Immature natural killer cell (primary cell): Measurements from ENCODE around the gene TNFSF13B. TPM values are rescaled to one million over a fixed set of nuclear protein-coding genes. Genes with fewer than 3 reads are reported as not detected.
"Not testable (repeated sequence)": the region's sequence is repeated elsewhere in the genome, so short reads cannot be mapped to it uniquely, and the experiment has no call there.

ENCODE experiments used
- DNase-seq, 3 donors: peaks; one replicate each; pipeline ENCODE4 v3.0.0; 2022; ENCODE audit warnings: mixed read lengths in 1 of 3
- H3K27ac Mint-ChIP-seq, 6 donors: one replicate each; pipeline ENCODE4 v1.8.0; 2020; ENCODE audit warnings: mixed read lengths in 6 of 6, mild to moderate bottlenecking in 5 of 6, inconsistent platforms in 4 of 6, moderate library complexity in 3 of 6
- H3K27me3 Mint-ChIP-seq, 3 donors: one replicate each; pipeline ENCODE4 v1.8.0; 2020 to 2021; ENCODE audit warnings: low read depth in 3 of 3, mild to moderate bottlenecking in 3 of 3, mixed read lengths in 3 of 3, moderate library complexity in 3 of 3, inconsistent platforms in 1 of 3
- H3K36me3 Mint-ChIP-seq, 3 donors: one replicate each; pipeline ENCODE4 v1.8.0; 2020; ENCODE audit warnings: mixed read lengths in 3 of 3, inconsistent platforms in 2 of 3, mild to moderate bottlenecking in 2 of 3
- H3K4me1 Mint-ChIP-seq, 2 donors: one replicate each; pipeline ENCODE4 v1.8.0; 2020; ENCODE audit warnings: inconsistent platforms in 2 of 2, mild to moderate bottlenecking in 2 of 2, mixed read lengths in 2 of 2, moderate library complexity in 1 of 2
- H3K4me3 Mint-ChIP-seq, 5 donors: one replicate each; pipeline ENCODE4 v1.8.0; 2020; ENCODE audit warnings: mild to moderate bottlenecking in 5 of 5, mixed read lengths in 5 of 5, inconsistent platforms in 3 of 5, moderate library complexity in 3 of 5
- H3K9me3 Mint-ChIP-seq, 6 donors: one replicate each; pipeline ENCODE4 v1.8.0; 2020; ENCODE audit warnings: mild to moderate bottlenecking in 6 of 6, mixed read lengths in 6 of 6, inconsistent platforms in 4 of 6, moderate library complexity in 3 of 6
- polyA plus RNA-seq, 3 donors: library from polyadenylated mRNA; unstranded; fragments of 300-500 nt; fragmentation: Illumina TruSeq; gene quantifications; one replicate each; pipeline ENCODE4 v1.2.3, GENCODE V29; 2021

TNFSF13B gene
- polyA plus RNA-seq, 3 donors from 2014 or later: 6.4 to 17.2 (median 10.2) TPM

DNA sequence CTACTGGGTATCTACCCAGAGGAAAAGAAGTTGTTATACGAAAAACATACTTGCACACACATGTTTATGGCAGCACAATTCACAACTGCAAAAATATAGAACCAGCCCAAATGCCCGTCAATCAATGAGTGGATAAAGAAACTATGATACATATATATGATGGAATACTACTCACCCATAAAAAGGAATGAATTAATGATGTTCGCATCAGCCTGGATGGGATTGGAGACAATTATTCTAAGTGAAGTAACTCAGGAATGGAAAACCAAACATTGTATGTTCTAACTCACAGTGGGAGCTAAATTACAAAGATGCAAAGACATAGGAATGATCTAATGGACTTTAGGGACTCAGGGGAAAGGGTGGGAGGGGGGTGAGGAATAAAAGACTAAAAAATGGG lies 1.7 kb upstream of the TNFSF13B start:
- not testable (repeated sequence) for H3K27me3 Mint-ChIP-seq, H3K4me3 Mint-ChIP-seq, H3K9me3 Mint-ChIP-seq, DNase-seq
- H3K36me3 Mint-ChIP-seq: peaks cover 0 to 11% (median 1%) of the 10 kb centered on the region in 3 donors
- peaks cover 38 to 56% of the 10 kb centered on the region in 2 donors for H3K4me1 Mint-ChIP-seq
- peak overlapping the region in 4 of 6 donors; percentile 3 to 77 (median 60) for H3K27ac Mint-ChIP-seq

DNA sequence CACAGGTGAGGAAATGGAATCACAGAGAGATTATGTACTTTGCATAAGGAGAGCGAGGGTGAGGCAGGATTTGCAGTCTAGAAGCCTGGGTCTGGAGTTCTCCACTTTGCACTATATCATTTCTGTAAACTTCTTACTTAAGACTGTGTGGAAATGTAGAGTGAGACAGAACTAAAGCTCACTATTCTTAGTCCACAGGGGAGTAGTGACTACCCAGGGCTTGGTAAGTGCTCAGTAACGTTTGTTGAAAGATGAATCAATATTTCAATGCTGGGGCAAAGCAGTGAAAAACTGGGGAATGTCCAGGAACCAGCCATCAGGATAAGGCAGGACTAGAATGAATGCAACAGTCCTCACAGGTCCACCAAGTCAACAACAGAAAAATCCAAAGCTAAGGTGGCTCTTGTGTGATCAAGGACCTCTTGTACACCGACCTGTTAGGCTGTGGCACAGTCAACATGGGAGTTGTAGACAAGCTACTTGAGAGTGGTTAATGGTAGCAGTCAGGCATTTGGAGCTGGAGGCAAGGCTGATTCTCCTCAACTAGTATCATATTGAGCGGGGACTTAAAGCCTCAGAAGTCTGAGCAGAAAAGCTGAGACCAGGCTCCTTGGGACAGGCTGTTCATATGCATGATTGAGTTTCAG lies 929 bp upstream of the TNFSF13B start:
- H3K4me3 Mint-ChIP-seq: peak overlapping the region in 3 of 5 donors; percentile 7 to 26 (median 9)
- H3K4me1 Mint-ChIP-seq: peaks cover 38 to 56% of the 10 kb centered on the region in 2 donors

DNA sequence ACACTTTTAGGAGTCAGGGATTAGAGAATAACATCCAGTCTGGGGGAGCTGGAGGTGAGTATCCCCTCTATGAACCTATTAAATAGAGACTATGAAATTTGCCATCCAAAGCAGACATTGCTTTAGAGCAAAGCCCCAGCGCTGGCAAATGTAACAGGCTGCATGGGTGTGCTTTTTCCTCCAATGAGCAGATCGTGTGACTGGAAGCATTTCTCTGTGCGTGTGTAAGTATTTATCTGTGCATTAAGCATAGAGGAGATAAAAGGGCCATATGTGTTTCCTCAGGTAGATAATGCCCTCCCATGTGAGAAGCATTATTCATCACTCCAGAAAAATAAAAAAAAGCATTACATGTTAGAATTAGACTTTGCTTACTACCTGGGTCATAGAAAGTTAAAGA lies 924 bp downstream of the TNFSF13B start:
- no peak for DNase-seq
- peaks cover 38 to 52% of the 10 kb centered on the region in 2 donors for H3K4me1 Mint-ChIP-seq
- peak overlapping the region; percentile 76 to 90 (median 85) for H3K4me3 Mint-ChIP-seq
- H3K9me3 Mint-ChIP-seq: no peaks in the 10 kb centered on the region
- H3K27ac Mint-ChIP-seq: peak overlapping the region; percentile 67 to 89 (median 82)
- H3K36me3 Mint-ChIP-seq: peaks cover 0 to 6% (median 0%) of the 10 kb centered on the region in 3 donors
- H3K27me3 Mint-ChIP-seq: no peaks in the 10 kb centered on the region

More for the DNA sequence above, 929 bp upstream of the TNFSF13B start:
- peaks cover 0 to 12% (median 0%) of the 10 kb centered on the region in 3 donors for H3K36me3 Mint-ChIP-seq
- no peak for DNase-seq
- H3K27me3 Mint-ChIP-seq: no peaks in the 10 kb centered on the region
- H3K27ac Mint-ChIP-seq: peak overlapping the region; percentile 69 to 83 (median 80)
- H3K9me3 Mint-ChIP-seq: no peaks in the 10 kb centered on the region

DNA sequence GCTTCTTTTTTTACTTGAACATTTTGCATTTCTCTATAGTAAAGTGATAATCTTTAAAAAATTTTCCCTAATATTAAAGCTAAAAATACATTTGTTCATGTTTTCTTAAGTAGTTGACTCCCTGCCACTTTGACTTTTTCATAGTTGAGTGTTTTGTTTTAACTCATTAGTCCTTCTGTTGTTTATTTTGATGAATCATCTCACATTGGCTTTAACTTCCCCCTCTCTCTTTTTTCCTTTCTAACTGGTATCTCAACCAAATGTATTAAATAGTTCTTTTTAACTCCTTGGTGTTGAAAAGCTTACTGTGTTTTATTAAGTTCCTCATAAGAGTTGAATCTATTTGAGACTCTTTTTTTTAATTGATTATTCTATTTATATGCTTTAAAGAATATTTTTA lies 2.8 kb downstream of the TNFSF13B start:
- H3K27ac Mint-ChIP-seq: peak overlapping the region in 1 of 6 donors; percentile 40
- H3K9me3 Mint-ChIP-seq: no peaks in the 10 kb centered on the region
- H3K4me3 Mint-ChIP-seq: peak overlapping the region in 1 of 5 donors; percentile 10

DNA sequence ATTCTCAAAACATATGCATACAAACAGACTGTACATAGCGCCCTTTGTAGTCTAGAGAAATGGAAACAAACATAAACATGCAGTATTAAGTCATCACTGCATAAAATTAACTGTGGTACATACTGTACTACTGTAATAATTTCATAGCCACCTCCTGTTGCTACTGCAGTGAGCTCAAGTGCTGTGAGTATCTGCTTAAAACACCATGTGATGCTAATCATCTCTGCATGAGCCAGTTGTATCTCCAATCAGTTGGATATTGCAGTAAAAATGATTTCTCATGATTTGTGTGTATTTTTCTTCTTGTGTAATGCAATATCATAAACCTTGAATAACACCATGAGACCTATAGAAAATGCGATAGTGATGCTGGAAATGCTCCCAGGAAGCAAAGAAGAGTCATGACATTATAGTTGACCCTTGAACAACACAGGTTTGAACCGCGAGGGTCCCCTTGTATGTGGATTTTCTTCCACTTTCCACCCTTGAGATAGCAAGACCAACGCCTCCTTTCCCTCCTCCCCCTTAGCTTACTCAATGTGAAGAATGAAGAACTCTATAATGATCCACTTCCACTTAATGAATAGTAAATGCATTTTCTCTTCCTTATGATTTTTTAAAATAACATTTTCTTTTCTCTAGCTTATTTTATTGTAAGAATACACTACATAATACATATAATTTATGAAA lies 4.1 kb downstream of the TNFSF13B start:
- H3K9me3 Mint-ChIP-seq: no peaks in the 10 kb centered on the region
- no peak for DNase-seq
- no peaks in the 10 kb centered on the region for H3K27me3 Mint-ChIP-seq
- H3K27ac Mint-ChIP-seq: no peak overlapping the region
- H3K4me1 Mint-ChIP-seq: peaks cover 24 to 32% of the 10 kb centered on the region in 2 donors
- peaks cover 0 to 12% (median 3%) of the 10 kb centered on the region in 3 donors for H3K36me3 Mint-ChIP-seq
- no peak overlapping the region for H3K4me3 Mint-ChIP-seq

More for the DNA sequence above, 2.8 kb downstream of the TNFSF13B start:
- Mint-ChIP-seq H3K4me1 (peaks cover 26 to 34% of the 10 kb centered on the region in 2 donors), H3K36me3 (peaks cover 0 to 12% (median 3%) of the 10 kb centered on the region in 3 donors), H3K27me3 (no peaks in the 10 kb centered on the region)
- no peak for DNase-seq

- DNase-seq: no peak
- H3K36me3 Mint-ChIP-seq: peaks cover 0 to 12% (median 10%) of the 10 kb centered on the region in 3 donors
- H3K9me3 Mint-ChIP-seq: no peaks in the 10 kb centered on the region
- H3K4me1 Mint-ChIP-seq: peaks cover 15 to 26% of the 10 kb centered on the region in 2 donors
- peaks cover 0 to 5% (median 0%) of the 10 kb centered on the region in 3 donors for H3K27me3 Mint-ChIP-seq
- H3K4me3 Mint-ChIP-seq: no peak overlapping the region
- no peak overlapping the region for H3K27ac Mint-ChIP-seq
Measured at GRCh38 chr13:108274718-108275117, 5.2 kb downstream of the TNFSF13B start.

DNA sequence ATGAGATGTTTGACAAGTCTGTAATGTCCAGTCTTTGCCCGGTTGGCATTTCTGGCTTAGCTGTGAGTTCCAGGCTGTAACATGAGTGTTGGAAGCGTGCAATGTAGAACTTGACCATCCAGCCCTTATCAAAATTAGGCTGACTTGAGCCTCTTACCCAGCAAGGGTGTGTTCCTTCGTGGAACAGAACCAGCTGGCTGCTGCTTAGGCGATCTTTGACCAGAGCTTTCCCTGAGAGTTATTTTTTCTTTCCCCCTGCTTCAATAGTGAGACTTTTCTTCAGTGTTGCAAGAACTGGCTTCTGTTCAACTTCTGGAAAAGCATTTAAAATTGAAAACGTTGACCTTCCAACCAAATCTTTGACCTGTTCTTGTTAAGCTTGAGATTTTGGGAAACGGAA lies 6.5 kb downstream of the TNFSF13B start:
- DNase-seq: no peak
- peaks cover 0 to 5% (median 0%) of the 10 kb centered on the region in 3 donors for H3K27me3 Mint-ChIP-seq
- no peaks in the 10 kb centered on the region for H3K9me3 Mint-ChIP-seq
- no peak overlapping the region for H3K4me3 Mint-ChIP-seq
- peaks cover 0 to 12% (median 11%) of the 10 kb centered on the region in 3 donors for H3K36me3 Mint-ChIP-seq
- H3K27ac Mint-ChIP-seq: no peak overlapping the region
- peaks cover 2 to 12% of the 10 kb centered on the region in 2 donors for H3K4me1 Mint-ChIP-seq

- Mint-ChIP-seq H3K4me3 (no peak overlapping the region), H3K36me3 (peaks cover 0 to 11% (median 11%) of the 10 kb centered on the region in 3 donors), H3K4me1 (peaks cover 0 to 2% of the 10 kb centered on the region in 2 donors), H3K9me3 (no peaks in the 10 kb centered on the region), H3K27me3 (peaks cover 2 to 5% (median 2%) of the 10 kb centered on the region in 3 donors), H3K27ac (no peak overlapping the region)
- DNase-seq: no peak
Measured at GRCh38 chr13:108278466-108278865, 8.9 kb downstream of the TNFSF13B start.

DNA sequence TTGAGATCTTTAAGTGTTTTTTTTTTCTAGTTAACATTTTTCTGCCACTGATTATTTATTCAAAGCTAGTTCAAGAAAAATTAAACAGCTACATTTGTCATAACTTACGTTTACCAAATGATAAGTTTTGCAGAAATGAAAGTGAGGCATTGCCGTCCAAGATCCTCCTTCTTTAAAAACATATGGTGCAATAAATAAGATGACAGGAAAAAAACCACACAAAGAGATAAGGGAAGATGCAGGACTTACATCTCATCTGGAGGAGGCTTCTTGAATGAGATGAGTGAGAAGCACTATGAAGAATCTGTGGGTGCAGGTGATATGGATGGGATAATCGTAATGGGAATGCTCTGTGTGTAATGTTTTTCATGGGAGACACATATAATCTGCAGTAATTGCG lies 12.4 kb downstream of the TNFSF13B start:
- H3K9me3 Mint-ChIP-seq: no peaks in the 10 kb centered on the region
- no peak for DNase-seq
- H3K36me3 Mint-ChIP-seq: peaks cover 0 to 7% (median 0%) of the 10 kb centered on the region in 3 donors
- H3K4me1 Mint-ChIP-seq: peaks cover 0 to 2% of the 10 kb centered on the region in 2 donors
- H3K27me3 Mint-ChIP-seq: peaks cover 2 to 8% (median 2%) of the 10 kb centered on the region in 3 donors
- H3K4me3 Mint-ChIP-seq: no peak overlapping the region
- no peak overlapping the region for H3K27ac Mint-ChIP-seq

- DNase-seq: no peak
- Mint-ChIP-seq H3K27ac (no peak overlapping the region), H3K4me3 (no peak overlapping the region), H3K9me3 (no peaks in the 10 kb centered on the region), H3K4me1 (peaks cover 0 to under 1% of the 10 kb centered on the region in 2 donors), H3K27me3 (peaks cover 2 to 8% (median 2%) of the 10 kb centered on the region in 3 donors), H3K36me3 (peaks cover 0 to 7% (median 0%) of the 10 kb centered on the region in 3 donors)
Measured at GRCh38 chr13:108283110-108283509, 13.6 kb downstream of the TNFSF13B start.

DNA sequence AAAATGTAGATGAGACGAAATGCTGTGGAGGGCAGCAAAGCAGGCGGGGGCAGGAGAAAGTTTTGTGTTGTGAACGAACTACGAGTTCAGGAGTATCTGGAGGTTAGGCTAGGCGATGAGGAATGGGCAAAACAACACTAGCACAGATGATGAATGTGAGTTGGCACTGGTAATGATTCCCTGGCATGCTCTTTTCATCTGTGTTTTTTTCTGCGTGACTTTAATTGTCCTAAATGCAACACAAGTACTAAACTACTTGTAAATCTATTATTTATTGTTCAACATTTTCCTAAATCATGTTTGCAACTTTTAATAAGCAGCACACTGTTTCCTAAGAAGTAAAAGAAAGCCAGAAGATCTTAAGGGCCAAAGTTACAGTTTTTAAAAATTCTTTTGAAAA lies 19.2 kb downstream of the TNFSF13B start:
- peaks cover 0 to 3% (median 2%) of the 10 kb centered on the region in 3 donors for H3K27me3 Mint-ChIP-seq
- DNase-seq: no peak
- peaks cover 2 to 7% of the 10 kb centered on the region in 2 donors for H3K4me1 Mint-ChIP-seq
- no peaks in the 10 kb centered on the region for H3K9me3 Mint-ChIP-seq
- H3K36me3 Mint-ChIP-seq: no peaks in the 10 kb centered on the region
- H3K27ac Mint-ChIP-seq: no peak overlapping the region
- no peak overlapping the region for H3K4me3 Mint-ChIP-seq

- DNase-seq: no peak
- Mint-ChIP-seq H3K27me3 (peaks cover 0 to 3% (median 2%) of the 10 kb centered on the region in 3 donors), H3K27ac (no peak overlapping the region), H3K4me1 (peaks cover 2 to 7% of the 10 kb centered on the region in 2 donors), H3K9me3 (no peaks in the 10 kb centered on the region), H3K36me3 (no peaks in the 10 kb centered on the region), H3K4me3 (no peak overlapping the region)
Measured at GRCh38 chr13:108289819-108290218, 20.3 kb downstream of the TNFSF13B start.

GRCh38 chr13:108297114-108297513 lies 27.6 kb downstream of the TNFSF13B start:
- H3K4me3 Mint-ChIP-seq: no peak overlapping the region
- H3K27ac Mint-ChIP-seq: no peak overlapping the region
- peaks cover 0 to 15% (median 3%) of the 10 kb centered on the region in 6 donors for H3K9me3 Mint-ChIP-seq
- H3K36me3 Mint-ChIP-seq: peaks cover 0 to 14% (median 0%) of the 10 kb centered on the region in 3 donors
- H3K4me1 Mint-ChIP-seq: no peaks in the 10 kb centered on the region
- DNase-seq: no peak
- H3K27me3 Mint-ChIP-seq: peaks cover 0 to 2% (median 0%) of the 10 kb centered on the region in 3 donors

GRCh38 chr13:108302279-108302678 lies 32.8 kb downstream of the TNFSF13B start:
- Mint-ChIP-seq H3K4me3 (no peak overlapping the region), H3K36me3 (peaks cover 0 to 17% (median 14%) of the 10 kb centered on the region in 3 donors), H3K9me3 (peaks cover 0 to 11% (median 3%) of the 10 kb centered on the region in 6 donors)

More at GRCh38 chr13:108302279-108302678, 32.8 kb downstream of the TNFSF13B start:
- DNase-seq: no peak
- H3K27me3 Mint-ChIP-seq: peaks cover 0 to 1% (median 0%) of the 10 kb centered on the region in 3 donors
- no peak overlapping the region for H3K27ac Mint-ChIP-seq
- no peaks in the 10 kb centered on the region for H3K4me1 Mint-ChIP-seq
